EL (cell line): ENCODE measurements around the gene IL22.
A peak's percentile ranks its signal among the peaks of the same experiment; 100 is the strongest.

Experiments used
- DNase-seq: peaks from one replicate; pipeline ENCODE4 v3.0.0-alpha.2; 2016

The IL22 gene

DNA sequence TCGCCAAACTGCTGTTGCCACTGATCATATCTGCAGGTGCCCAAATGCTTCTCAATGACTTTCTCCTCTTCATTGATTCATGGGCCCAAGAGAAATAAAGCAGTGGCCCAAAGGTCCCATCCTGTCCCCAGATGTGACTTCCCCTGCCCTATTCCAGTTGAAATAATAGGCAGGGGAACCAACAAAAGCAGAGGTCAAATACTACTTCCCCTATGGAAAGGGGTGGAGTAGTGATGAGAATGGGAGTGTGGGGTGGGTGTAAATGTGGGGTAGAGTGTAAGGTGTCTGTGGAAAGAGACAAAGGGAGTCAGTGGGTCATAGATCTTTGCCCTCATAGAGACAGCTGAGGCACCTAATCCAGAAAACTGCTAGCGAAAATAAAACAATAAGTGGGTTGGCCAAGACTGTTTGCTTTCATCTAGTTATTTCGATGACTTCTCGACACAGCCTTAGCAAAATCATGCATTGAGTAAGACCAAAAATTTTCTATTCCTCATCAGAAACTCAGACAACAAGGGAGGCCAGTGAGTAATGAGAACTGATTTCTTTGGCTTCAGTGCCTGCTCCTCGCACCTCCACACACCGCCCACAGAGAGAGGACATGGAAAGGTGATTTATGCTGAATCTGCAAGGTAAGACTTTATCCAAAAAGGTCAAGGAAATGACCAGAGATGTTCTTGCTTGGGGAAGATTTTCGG lies 10.9 kb upstream of the IL22 start:
- no peak for DNase-seq

DNA sequence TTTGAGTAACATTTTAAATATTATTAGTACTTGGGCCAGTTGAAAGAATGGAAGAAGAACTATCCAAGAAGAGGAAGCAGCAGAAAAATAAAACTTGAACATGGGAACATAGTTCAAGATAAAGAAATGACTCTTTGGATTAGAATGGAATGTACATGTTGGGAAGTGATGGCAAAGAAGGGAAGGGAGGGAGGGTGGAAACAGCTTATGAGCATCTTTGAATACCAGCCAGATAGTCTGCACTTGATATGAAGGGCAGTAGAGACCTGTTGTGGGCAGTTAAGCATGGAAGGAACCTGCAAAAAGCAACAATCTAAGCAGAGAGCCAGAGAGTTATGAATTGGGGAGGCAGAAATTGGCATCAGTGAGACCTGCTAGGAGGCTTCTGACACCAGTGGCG lies 10.0 kb upstream of the IL22 start:
- peak; percentile 52 for DNase-seq

DNA sequence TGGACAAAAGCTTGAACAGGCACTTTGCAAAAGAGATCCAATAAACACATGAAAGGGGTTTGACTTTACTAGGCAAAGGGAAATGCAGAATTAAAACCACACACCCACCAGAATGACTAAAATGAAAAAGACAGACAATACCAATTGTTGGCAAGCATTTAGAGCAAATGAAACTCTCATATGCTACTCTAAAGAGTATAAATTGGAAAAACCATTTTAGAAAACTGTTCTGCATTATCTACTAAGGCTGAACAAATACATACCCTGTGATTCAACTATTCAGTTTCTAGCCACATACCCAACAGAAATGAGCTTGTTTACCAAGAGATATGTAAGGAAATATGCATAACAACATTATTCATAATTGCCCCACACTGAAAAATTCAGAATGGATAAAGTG lies 8.5 kb upstream of the IL22 start:
- no peak for DNase-seq

DNA sequence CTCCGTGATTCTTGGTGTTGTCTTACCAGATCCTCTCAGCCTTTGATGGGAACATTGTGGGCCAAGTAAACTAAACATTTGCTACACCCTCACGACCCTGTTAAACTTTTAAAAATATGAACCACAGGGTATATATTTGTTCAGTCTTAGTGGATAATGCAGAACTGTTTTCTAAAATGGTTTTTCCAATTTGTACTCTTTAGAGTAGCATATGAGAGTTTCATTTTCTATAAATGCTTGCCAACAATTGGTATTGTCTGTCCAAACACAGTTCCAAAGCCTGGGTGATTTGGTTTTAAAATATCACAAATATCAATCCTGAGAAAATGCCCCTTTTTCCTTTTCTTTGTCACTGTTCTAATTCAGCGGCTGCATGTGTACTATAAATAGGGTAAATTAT lies 6.7 kb upstream of the IL22 start:
- DNase-seq: no peak

DNA sequence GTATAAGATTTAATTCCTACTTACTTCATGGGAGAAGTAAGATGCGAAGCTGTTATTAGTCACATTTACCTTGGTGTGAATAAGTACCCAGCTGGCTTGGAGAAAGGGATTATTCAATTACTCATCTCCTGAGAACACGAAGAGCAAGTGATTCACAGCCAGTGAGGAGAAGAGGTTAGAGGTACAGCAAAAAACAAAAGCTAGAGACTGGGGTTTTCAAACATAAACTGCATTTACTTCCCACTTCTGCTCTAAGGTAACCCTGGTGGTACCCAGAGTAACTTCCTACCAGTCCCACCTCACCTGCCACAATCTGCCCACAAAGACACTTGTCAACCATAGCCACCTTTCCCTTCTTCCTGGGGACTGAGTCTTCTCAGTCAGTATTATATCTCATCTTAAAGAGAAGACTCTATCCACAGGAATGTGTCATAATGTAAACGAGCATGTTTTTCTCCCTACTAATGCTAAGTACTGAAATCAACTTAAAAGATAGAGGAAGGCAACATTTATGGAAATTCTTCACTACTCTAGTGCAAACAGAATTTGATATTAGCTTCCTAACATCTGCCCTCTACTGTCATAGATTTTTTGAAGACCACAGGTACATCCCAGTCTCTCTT lies 6.0 kb upstream of the IL22 start:
- DNase-seq: peak; percentile 90

DNA sequence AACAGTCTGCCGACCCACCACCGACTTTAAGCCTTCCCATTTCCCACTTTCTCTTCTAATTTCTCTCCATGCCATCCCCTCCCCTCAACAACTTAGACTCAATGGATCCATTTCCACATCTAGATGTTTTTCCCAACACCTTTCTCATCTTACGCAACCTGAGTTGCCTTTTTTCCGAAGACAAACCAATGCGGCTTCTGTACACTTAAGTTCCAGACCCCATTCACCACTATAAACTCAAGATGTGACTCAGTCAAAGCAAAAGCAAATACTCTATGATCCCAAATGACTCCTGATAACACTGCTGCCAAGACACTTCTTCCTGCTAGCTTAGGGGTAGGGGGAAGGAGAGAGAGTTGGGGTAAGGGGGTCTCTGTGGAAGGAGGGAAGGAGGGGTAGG lies 1.3 kb downstream of the IL22 start:
- DNase-seq: no peak

DNA sequence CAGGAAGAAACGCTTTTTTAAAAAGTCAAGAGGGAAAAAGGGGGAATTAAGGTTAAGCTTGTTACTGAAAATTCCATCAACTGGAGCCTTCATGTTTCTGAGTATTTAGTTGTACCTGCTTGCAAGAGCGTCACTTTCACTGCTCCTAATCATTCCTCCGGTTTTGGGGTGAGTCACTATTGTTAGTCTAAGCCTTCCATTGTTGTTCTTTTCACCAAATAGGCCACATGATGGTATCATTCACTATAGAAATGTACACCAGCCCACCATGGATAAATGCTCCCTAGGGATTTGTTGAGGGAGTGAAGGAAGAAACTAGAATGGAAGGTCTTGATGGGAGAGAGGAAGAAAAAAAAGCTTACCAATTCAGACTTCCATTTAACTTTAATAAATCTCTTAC lies 3.0 kb downstream of the IL22 start:
- DNase-seq: no peak

DNA sequence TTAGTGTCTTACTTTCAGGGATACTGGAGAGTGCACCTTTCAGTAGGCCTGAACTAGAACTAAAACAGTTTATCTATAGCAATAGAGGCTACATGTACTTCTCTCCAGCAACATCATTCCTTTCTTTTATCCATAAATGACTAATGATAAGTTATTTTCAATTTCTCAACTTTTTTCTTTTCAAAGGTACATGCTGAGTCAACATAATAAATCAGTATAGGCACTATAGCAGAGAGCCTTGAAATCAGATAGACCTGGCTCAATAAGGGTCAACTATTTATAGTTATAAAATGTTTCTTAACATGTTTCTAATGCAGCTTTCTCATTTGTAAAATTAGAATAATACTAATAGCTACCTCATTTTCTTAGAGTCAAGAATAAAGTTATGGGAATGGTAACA lies 5.6 kb downstream of the IL22 start:
- no peak for DNase-seq

DNA sequence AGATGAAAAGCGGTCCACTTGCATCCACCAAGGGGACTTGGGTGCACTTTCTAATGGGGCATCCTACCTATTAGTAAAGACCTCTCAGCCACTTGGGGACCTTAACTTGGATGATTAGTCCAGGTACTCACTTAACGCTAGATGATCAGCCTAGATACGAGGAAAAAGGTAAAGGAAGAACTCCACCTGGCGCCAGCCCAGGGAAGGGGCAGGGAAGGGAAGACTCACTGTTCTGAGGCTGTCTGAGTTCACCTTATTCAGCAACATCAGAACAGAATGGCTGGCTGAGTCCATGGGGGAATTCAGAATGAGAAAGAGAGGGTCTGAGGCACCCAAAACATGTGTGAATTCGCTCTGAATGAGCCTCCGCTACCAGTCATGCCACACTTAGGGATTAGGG lies 7.1 kb downstream of the IL22 start:
- DNase-seq: no peak

DNA sequence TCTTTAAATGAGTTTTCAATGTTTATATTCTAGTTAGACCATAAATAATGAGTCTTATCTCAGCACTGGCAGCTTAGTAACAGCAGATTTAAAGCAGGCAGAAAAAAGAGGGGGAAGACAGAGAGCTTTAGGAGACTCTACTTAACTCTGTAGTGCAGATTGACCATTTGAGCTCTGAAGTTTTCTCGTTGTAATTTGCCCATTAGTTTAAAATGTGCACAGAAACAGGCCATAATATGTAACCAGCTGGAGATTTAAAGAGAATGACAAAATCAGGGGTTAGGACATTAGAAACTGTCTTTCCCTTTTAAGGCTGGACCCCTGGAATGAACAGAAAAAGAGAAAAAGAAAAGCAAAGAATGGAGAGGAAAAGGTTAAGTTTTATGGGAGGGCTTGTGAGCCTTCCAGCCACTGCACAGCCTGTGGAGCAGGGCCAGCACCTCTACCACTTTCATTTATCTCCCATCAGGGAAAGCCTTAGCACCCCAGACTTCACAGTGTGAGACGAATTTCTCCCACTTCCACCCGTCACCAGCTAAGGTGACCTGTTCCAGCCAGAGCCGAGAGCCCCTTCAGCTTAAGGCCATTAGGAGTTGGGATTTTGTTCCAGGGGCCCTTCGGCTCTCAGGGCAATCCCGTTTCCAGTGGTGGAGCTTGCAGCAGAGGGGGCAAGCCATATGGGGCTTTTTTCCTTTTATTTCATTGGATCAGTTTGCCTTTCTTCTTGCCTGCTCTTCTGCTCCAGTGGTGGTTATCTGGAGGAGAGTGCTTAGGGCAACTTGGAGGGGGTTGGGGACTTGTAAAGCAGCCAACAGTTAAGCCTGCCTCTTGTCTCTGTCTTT lies 8.0 kb downstream of the IL22 start:
- no peak for DNase-seq

DNA sequence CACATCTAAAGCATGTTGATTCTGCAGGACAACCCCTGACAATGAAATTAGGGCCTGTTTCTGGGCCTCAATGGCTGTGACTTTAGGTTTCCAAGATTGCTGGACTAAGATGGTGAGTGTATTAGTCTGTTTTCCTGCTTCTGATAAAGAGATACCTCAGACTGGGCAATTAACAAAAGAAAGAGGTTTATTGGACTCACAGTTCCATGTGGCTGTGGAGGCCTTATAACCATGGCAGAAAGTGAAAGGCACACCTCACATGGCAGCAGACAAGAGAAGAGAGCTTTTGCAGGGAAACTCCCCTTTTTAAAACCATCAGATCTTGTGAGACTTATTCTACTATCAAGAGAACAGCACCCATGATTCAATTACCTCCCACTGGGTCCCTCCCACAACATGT lies 10.6 kb downstream of the IL22 start:
- no peak for DNase-seq

DNA sequence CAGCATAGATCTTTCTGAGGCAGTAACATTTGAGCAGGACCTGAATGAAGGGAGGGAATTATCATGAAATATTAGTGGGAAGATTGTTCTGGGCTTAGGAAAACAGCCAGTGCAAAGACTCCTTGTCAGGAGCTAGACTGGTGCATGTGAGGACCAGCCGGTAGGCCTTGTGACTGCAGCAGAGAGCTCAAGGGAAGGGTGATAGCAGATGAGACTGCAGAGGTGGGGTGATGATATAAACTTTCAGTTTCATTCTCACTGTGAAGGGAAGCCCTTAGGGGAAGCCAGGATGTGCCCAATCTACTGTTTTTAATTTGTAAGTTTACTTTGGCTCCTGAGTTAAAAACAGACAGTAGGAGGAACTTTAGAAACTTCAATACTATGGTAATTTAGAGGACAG lies 12.4 kb downstream of the IL22 start:
- peak; percentile 65 for DNase-seq

DNA sequence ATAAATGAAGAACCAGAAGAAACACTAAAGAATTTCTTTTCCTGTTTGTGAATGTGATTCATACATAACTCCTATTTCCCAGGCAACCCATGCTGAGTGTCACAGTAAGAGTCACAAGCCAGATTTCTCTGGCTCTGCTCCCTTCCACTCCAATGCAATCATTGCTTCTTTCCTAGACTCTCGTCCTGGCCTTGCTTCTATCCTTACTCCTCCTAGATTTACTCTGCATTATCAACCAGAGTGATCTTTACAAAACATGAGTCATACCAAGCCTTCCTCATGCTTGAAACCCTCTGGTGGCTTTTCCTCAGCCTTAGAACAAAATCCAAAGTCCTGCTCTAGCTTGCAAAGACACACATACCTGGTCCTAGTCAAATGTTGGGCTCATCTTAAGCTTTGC lies 13.3 kb downstream of the IL22 start:
- peak; percentile 92 for DNase-seq

DNA sequence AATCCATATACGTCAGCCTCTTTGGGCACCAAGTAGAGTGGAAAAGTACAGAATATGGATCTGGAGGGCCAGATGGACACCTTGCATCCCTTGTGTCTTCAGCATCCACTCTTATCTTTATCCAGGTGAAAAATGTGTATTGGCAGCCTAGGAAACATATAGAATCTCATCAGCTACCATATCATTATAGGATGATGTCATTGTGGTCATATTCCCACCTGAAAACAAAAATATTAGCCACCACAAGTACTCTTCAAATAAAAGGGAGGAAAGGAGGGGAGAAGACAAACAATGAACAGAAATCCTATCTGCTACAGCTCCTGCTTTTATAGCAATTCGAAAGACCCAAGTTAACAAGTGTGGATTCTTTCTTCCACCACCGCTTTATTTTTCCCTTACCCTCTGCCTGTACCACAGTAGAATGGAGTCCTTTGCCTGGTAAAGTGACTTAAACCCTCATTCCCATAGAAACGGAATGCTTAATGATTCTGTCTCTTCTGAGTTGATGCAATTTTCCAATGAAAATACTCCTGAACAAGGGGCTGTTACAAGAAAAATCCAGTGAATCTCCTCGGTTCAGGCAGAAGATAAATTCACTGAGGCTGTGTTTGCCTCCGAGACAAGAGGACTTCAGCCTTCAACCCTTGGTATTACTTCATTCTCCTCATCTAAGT lies 14.0 kb downstream of the IL22 start:
- DNase-seq: no peak

DNA sequence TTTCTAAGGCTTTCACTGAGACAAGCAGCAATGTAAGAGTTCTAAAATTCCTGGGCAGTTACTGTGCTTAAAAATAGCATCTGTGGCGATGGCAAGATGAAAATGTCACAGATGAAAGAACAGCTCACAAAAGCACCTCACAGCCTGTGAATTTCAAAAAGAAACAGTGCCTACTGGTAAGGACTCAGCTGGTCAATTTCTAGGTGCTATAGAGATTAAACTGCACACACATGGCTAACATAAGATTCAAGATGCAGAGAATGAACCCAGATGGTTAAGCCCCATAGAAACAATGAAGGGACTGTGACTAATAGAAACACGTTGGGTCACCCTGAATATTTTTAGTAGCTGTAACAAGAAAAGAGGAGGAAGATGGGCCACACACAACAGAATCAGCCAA lies 15.8 kb downstream of the IL22 start:
- DNase-seq: peak; percentile 33

DNA sequence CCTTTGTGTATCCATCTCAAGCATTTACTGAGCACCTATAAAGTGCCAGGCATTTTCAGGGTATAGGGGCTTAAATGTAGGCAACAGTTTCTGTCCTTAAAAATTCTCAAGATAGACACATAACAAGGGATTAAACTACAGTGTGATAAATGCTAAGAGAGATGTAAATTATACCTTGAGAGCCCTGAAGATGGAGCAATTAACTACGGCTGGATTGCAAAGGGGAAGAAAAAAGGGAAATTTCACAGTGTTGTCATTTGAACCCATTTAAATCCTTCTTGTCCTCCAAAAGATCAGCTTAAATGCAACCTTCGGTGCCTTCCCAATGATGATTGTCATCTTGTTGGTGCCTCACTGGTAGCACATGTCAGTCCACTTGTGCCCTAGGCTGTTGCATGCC lies 16.3 kb downstream of the IL22 start:
- peak; percentile 26 for DNase-seq

DNA sequence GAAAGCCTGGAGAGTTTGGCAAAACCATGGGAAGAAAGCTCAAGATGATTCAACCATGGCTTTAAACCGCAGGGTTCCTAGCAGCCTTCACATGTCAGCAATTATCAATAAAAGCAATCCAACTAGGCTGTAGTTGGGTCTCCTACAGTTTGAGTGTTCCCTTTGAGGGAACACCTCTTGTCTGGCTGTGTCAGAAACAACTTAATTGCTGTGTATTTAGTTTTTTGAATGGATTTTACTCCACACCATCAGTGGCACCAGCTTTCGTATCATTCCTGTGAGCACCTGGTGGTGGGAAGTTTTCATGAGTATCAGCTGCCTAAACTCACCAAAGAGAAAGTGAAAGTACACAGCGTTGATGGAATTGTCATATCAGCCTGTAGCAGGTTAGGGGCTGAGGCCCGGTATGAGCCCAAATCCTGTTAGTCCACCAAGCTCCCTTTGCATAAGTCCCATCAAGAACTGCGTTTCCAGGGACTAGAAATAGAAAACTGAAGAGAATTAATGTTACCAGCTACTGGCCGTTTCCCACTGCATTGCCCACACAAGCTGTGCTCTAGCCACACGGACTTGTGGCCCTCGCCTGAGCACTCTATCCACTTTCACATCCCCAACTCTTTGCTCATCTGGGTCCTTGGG lies 16.9 kb downstream of the IL22 start:
- peak; percentile 25 for DNase-seq

DNA sequence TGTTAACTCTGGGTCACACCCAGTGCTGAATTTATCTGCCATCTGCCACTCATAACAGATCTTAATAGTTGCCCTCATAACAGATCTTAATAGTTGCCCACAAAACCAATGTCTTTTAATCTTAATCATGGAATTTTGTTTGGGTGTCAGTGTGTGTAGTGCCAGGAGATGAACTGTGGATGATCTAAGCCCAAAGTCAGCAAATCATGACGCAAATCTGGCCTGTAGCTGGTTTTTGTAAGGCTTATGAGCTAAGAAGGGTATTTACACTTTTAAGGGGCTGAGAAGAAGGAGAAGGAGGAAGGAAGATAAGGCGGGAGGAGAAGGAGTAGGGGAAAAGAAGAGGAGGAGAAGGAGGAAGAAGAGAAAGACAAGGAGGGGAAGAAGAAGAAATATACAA lies 17.8 kb downstream of the IL22 start:
- no peak for DNase-seq

DNA sequence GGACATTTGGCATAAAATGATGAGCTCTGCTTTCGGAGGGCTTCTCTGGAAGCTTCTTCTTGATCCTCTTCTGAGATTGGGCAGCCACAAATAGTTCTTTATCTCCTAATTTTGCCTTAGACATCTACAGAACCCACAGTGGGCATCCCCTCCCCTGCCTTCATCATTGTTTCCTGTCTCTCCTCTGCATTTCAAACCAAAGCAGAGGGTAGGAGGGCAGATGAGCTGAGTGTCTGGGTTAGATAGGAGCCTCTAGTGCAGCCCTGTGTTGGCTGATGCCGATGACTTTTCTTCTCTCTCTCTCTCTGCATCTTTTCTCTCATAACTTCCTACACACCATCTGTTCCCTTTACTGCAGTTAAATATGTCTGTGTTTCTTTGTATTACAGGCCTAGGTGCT lies 19.3 kb downstream of the IL22 start:
- DNase-seq: no peak

DNA sequence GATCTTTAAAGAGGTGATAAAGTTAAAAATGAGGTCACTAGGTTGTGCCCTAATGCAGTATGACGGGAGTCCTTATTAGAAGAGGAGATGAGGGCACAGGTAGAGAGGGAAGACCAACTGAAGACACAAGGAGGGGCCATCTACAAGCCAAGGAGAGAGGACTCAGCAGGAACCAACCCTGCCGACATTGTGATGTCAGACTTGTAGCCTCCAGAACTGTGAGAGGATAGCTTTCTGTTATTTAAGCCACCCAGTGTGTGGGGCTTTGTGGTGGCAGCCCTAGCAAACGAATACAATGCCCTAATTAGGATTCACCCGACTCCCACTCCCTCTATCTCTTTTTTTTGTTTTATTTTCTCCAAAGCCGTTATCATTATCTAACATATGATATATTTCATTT lies 19.9 kb downstream of the IL22 start:
- DNase-seq: no peak

DNA sequence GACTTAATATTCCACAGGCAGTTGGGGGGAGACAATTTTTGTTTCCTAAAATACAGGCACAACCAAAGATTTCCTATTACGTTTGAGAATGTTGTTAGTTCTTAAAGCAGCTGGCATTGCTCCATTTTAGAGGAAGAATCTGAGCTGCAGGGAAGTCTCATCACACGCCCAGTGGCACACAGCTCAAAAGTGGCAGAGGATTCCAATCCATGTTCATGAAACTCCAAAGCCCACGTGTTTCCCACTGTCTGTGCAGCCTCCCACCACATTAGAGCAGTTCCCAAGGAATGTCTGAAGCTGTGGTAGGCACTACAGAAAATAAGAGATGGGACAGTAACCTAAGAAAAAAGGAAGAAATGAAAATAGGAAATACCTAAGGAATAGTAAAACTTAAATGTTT lies 21.7 kb downstream of the IL22 start:
- no peak for DNase-seq

DNA sequence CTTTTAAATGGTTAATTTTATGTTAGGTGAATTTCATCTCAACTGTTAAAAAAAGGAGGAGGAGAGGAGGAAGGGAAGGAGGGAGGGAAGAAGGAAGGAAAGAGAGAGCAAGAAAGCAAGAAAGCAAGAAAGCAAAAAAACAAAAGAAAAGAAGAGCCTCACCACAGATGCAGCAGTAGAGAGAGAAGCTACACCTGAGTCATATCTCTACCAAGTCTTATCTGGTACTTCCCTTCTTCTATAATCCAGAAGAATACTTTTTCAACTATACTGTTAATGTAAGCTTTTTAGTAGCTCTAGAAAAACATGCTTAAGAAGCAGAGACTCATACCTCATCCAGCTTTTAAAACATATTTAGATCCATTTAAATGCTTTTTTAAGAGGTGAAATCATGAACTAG lies 22.2 kb downstream of the IL22 start:
- no peak for DNase-seq

DNA sequence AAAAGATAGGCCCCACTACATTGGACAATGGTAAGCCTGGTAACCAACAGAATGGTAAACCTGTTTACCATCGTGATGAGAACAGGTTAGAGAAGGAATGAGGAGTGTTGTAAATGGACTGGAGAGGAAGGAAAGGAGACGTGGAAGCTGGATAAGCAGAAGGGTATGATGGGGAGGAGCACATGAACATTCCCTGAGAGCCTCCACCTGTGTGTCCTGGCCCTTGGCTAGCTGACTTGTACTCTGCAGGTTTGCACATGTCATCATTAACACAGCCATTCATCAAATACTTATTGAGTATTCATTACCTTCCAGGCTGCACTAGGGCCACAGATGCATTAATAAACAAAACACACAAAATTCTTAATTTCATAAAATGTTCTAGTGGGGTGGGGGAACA lies 23.4 kb downstream of the IL22 start:
- DNase-seq: no peak
